Inflammatory macrophage treated with lipopolysaccharide for 4 hours (primary cell): Measurements from ENCODE around the gene KMT5C.
A peak's percentile ranks its signal among the peaks of the same experiment; 100 is the strongest.

Experiments used
- DNase-seq: peaks from one replicate; pipeline ENCODE4 v3.0.0-alpha.2; 2020

KMT5C gene

GRCh38 chr19:55339105-55339888 is at the start of gene KMT5C:
Gene KMT5C, plus strand, starts transcription at chr19:55339876. Its CDS starts 2,061 bp downstream, at chr19:55341937.
- peak; percentile 100 for DNase-seq

GRCh38 chr19:55297267-55297666 is 42.4 kb upstream of the KMT5C start:
- DNase-seq = no peak

- no peak for DNase-seq
Observed at GRCh38 chr19:55299991-55300390, 39.7 kb upstream of the KMT5C start.

DNA sequence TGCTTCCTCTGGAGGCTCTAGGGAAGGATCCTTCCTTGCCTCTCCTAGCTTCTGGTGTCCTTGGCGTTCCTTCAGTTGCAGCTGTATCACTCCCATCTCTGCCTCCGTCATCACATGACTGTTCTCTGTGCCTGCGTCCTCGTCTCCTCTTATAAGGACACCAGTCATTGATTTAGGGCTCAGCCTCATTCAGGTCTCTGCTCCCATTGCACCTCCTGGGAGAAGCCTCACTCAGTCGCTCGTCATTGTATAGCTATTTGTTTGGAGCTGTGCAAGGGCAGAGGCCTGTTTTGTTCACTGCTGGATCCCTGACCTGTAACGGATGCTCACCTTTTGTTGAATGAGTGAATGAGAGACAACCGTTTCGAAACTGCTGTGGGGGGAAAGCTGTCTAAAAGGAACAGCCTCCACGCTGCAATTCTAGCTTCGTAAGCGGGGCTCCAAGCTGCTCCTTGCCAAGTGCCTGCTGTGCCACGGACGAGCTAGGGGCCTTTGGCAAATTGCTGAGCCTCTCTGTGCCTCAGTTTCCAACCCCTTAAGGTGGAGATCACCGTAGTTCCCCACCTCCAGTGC is 38.7 kb upstream of the KMT5C start:
- no peak for DNase-seq

DNA sequence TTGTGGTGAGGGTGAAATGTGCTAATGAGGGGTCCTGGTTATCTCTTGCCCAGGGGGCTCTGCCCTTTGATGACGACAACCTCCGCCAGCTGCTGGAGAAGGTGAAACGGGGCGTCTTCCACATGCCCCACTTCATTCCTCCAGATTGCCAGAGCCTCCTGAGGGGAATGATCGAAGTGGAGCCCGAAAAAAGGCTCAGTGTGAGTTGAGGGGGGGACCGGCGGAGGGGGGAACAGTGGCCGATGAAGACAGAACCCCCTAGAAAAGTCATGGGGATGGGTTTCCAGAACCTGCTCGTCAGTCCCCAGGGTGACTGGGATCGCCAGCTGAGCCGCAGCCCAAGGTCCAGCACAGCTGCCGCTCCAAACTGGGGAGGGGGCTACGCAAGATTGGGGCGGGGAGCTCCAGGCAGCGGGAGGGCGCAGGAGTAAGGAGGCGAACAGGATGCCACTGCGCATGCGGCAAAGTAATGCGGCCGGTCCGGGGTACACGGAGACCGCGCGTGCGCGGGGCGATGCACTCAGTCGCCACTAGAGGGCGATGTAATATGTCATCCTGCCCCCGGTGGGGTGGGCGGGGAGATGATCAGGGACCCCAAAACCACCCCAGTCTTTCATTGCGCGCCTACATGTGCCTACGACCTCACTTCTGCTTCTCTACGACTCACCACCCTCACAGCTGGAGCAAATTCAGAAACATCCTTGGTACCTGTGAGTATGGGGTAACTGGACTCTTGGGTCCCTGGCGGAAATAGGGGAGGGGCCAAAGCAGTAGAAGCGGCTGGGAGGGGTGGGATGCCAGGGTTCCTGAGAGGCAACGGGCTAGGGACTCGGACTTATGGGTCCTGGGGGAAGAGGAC is 38.0 kb upstream of the KMT5C start:
- DNase-seq = peak; percentile 83

DNA sequence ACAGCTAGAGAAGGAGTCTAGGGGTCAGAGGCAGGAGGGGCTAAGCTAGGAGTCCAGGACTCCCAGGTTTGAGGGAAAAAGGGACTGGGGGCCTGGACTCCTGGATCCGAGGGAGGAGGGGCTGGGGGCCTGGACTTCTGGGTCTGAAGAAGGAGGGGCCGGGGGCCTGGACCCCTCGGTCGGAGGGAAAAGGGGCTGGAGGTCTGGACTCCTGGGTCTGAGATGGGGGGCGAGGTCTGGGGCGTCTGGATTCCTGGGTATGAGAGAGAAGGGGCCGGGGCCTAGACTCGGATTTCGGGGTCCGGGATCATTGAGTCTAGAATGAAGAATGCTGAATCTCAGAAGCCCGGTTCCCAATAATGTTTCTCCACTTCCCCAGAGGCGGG is 37.4 kb upstream of the KMT5C start:
- no peak for DNase-seq

DNA sequence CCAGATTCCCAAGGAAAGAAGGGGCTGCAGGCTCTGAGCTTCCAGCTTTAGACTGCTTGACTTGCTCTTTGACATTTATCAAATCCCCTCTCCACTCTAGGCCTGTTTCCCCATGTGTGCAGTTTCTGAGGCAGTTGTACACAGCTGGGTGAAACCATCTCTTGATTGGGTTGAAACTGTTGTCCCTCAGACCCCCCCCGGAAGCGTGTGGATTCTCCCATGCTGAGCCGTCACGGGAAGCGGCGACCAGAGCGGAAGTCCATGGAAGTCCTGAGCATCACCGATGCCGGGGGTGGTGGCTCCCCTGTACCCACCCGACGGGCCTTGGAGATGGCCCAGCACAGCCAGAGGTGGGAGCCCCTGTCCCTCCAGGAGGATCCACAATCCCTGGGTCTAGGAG is 36.2 kb upstream of the KMT5C start:
- DNase-seq = no peak

DNA sequence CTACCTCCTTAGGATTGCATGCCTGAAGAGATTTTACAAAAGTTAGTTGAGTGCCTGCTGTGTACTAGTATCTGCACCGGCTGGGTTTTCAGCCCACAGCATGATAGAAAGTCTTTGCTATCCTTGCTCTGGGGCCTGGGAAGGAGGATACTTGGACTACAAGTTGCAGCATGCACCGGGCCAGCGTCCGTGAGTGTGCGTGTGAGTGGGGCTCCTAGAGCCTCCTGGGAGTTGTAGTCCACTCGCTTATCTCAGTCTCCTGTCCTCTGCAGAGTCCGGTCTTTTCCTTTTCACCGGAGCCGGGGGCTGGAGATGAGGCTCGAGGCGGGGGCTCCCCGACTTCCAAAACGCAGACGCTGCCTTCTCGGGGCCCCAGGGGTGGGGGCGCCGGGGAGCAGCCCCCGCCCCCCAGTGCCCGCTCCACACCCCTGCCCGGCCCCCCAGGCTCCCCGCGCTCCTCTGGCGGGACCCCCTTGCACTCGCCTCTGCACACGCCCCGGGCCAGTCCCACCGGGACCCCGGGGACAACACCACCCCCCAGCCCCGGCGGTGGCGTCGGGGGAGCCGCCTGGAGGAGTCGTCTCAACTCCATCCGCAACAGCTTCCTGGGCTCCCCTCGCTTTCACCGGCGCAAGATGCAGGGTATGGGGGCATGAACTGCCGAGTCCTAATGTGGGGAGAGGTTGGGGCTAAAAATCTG is 35.2 kb upstream of the KMT5C start:
- DNase-seq = peak; percentile 19

GRCh38 chr19:55304980-55305379 is 34.7 kb upstream of the KMT5C start:
- DNase-seq = no peak

- peak; percentile 41 for DNase-seq
Observed at GRCh38 chr19:55305491-55305890, 34.2 kb upstream of the KMT5C start.

GRCh38 chr19:55305983-55306562 is 33.6 kb upstream of the KMT5C start:
- no peak for DNase-seq

- no peak for DNase-seq
Observed at GRCh38 chr19:55306712-55307111, 33.0 kb upstream of the KMT5C start.

DNA sequence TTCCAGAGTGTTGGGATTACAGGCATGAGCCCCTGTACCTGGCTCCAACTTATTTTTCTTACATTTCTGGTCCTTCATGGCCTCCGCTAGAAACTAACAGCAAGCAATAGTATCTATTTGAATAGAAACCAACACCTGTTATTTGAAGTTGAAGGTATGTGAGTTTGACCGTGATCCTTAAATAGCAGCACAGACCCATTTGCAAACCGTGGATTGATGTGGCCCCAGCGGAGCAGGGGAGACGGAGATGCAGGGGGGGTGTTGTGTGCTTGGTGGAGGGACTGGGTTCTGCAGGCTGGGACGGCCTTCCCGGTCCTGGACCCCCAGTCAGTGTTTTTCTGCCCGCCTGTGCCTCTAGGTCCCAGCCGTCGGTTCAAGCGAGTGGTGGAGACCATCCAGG is 31.4 kb upstream of the KMT5C start:
- DNase-seq = no peak

GRCh38 chr19:55309448-55309847 is 30.2 kb upstream of the KMT5C start:
- DNase-seq = no peak

DNA sequence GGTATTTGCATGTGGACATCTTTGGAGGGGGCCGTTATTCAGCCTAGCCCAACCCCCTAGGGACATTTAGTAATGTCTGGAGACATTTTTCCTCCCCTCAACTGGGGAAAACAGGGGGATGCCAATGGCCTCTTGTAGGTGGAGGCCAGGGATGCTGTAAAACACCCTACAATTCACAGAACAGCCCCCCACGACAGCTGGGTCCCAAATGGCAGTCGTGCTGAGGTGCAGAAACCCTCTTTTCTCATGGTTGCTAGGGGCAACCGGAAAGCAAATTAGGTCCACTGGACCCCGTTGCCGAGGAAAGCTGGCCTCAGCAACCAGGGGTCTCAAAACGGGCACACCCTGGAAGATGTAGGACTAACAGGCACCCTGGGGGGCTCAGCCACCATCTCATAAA is 29.2 kb upstream of the KMT5C start:
- DNase-seq = no peak

DNA sequence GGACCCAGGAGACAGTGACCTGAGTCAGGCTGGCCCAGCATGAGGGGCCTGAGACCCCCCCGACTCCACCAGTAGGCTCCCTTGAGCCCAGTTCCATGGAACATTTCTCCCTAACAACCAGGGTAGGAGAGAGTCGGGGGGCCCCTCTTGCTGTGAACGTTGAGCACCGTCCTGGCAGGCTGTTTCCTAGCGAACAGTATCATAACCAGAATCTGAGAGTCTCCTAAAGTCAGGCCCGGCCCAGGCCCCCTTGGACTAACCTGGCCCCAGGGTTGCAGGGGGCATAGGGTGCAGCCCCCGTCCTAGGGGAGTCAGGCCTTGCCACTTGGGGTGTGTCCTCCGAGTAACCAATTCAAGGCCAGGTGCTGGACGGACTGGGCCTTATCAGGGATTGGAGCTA is 28.3 kb upstream of the KMT5C start:
- DNase-seq = no peak

DNA sequence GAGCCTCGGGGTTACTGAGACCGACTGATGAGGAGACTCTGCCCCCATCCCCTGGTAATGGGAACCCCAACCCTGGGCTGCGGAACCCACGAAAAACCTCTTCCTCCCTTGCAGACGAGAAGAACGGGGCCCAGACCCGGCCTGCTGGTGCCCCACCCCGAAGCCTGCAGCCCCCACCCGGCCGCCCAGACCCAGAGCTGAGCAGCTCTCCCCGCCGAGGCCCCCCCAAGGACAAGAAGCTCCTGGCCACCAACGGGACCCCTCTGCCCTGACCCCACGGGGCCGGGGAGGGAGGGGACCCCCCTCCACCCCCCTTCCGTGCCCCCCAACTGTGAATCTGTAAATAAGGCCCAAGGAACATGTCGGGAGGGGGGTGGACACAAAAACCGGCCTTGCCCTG is 27.9 kb upstream of the KMT5C start:
- DNase-seq = no peak

DNA sequence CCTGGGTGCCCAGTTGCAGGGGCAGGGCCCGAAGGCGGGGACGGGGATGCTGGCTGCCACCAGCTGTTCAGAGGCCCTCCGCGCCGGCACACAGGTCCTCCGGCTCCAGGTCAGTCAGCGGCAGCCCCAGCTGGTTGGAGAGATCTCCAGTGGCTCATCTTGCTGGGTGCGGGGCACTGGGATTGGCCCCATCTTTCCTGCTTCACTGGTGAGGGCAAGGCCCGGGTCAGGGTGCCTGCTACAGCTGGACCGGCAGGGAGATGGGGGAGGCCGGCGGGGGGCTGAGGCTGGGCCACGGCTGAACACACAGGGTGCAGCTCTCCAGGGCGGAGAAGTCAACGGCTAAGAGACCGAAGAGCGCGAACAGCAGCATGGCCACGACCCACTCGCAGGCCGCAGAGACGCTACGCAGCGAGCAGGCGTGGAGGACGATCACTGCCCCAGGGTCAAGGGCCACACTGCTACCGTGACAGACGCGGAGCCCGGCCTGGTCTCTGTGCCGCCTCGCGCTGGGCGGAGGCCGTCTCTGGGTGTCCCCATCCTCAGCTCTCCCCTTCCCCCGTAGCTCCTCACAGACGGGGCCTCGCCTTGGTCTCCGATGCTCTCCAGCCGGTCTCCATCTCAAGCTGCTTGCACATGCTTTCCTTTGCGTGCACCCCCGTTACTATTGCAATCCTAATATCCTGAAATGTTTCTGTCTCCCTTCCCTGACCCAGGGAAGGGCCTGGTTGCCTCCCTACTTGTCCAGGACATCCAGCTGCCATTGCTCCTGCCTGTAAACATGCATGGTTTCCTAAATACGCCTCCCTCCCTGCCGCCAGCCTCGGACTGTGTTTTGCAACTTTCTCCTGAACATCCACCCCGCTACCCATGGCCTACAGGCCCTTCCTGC is 26.8 kb upstream of the KMT5C start:
- no peak for DNase-seq

- no peak for DNase-seq
Observed at GRCh38 chr19:55314396-55314795, 25.3 kb upstream of the KMT5C start.

- DNase-seq = no peak
Observed at GRCh38 chr19:55315956-55316525, 23.6 kb upstream of the KMT5C start.

- DNase-seq = no peak
Observed at GRCh38 chr19:55316646-55317045, 23.0 kb upstream of the KMT5C start.
